ENCODE data around the gene CREBRF.

GRCh38 chr5:173039188-173039587 lies 17.0 kb upstream of the CREBRF start:
- TF ChIP-seq GATA2 (IDR thresholded peaks at IDR 0.05; ENCODE audit: low read depth, low read length) (no peak), GATA3 (IDR thresholded peaks at IDR 0.05; ENCODE audit: low read depth, low read length) (no peak)
